GM19043 (cell line): ENCODE results near the gene DLG1.
A peak's percentile ranks its signal among the peaks of the same experiment; 100 is the strongest.

ENCODE experiments used
- ATAC-seq: cut with Tn5 transposase; IDR thresholded peaks from one replicate; pipeline ENCODE4 v1.9.1; 2021; ENCODE audit warnings: low read depth; ENCODE audit not compliant: unreplicated experiment

DLG1 gene

DNA sequence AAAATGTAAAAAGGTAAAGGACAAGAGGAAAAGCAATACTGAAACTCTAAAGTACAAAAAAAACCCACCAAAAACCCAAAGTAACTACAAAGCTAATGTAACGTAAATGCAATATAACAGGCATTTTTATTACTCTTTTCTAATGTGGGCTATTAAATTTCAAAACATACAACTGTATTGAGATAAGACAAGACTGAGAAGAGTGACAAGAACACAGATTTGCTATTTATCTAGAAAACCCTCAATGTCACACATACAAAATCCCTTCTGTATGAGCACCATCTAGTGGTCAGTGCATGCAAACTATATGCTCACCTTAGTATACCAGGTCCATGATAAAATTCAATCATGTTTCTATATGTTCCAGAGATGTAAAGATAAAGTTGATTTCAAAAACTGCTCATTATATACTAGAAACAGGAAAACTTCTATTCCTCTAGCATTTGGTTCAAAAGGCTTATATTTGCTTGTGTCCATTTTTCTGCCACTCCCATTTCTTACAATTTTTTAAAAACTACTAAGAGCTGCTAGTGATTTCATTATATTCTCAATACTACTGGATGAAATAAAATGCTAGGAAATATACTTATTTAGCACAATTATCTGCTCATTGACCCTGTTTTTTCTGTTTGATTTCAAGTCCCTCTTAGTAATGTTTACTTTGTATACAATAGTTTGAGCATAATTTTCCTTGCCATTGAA, 111.4 kb downstream of the DLG1 start:
- peak; percentile 64 for ATAC-seq

DNA sequence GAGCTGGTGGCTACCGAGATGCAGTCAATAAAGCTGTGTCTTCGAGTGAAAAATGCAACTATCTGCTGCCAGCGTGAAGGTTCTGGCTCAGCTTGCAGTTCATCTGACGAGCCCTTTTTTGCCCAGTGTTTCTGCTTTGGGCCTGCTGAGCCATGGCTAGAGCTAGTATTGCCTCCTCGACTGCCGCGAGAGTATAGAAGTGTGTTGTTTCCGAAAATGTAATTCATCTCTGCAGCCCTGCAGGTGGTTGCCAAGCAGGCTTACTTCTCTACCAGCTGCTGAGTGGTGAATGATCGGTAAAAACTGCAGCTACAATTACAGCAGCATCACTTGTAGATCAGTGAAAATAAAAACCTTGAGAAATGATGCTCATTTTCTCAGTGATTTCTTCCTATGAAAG, 114.8 kb downstream of the DLG1 start:
- no peak for ATAC-seq

DNA sequence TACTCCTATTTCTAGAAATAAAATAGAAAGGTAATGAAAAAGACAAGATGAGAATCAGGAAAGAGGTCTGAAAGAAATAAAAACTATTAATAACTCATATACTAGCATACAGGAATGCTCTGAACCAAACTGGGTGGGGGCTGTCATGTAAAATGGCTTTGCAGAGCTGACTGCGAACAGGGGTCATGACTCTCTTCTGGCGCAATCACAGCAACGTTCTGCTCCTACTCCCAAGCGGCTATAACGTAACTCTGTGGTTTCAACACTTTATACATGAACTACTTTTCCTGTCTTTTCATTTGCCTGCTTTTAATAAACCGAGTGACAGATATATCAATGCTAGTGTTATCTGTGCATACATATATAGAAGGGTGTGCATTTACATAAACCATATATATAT, 116.7 kb downstream of the DLG1 start:
- ATAC-seq: no peak

DNA sequence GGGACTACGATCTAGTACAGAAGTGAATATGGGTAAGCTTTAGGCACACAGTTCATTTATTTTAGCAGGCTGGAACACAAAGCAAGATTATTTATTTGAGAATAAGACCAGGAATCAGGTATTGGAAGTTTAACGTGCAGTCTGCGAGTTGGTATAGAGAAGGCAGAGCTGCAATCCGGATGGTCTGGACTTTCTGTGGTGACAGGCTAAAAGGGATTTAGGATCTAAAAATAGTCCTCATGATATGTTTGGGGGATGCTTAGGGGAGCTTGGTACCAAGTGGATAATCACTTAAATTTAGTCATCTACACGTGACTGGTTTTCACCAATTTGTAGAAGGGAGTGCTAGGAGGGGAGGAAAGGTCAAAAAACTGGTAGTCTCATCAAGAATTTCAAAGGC, 119.4 kb downstream of the DLG1 start:
- ATAC-seq: no peak

DNA sequence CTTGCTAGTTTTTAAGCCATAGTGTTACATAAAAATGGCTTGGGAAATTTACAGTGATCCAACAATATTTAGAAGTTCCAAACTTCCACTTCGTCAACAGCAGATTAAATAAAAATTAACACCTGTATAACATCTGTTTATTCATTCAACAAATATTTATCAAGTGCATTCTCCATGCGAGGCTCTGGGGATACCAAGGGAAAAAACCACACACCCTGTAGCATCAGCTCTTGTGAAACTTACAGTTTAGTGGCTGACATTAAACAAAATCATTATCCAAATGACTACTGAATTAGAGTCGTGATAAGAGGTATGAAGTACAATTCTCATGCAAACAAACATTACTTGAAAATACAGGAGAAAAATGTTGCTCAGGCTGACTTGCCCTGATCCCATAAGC, 122.9 kb downstream of the DLG1 start:
- no peak for ATAC-seq

DNA sequence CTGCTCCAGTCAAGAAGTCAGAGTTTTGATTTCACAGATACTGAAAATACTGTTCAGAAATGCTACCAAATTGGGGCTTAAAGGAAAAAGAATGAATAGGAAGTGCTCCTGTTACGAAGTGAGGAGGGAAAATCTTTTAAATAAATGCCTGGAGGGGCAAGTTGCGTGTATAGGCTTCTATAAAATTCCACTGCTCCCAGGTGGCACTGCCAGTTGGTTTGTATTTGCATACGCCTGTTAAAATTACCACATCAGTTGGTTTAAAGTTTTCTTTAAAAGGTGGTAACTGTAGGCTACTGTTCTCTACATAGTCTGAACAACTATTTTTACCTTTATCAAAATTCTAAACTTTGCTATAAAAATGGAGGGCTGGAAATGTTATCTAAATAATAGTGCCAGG, 123.5 kb downstream of the DLG1 start:
- no peak for ATAC-seq

DNA sequence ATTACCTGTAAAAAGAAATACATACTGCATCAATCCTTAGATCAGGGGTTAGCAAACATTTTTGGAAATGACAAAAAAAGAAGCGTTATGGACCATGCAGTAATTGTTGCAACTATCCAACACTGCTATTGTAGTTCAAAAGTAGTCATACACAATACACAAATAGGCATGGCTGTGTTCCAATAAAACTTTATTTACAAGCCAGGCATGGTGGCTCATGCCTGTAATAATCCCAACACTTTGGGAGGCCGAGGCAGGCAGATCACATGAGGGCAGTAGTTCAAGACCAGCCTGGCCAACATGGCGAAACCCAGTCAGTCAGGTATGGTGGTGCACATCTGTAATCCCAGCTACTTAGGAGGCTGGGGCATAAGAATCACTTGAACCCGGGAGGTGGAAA, 124.8 kb downstream of the DLG1 start:
- ATAC-seq: no peak

DNA sequence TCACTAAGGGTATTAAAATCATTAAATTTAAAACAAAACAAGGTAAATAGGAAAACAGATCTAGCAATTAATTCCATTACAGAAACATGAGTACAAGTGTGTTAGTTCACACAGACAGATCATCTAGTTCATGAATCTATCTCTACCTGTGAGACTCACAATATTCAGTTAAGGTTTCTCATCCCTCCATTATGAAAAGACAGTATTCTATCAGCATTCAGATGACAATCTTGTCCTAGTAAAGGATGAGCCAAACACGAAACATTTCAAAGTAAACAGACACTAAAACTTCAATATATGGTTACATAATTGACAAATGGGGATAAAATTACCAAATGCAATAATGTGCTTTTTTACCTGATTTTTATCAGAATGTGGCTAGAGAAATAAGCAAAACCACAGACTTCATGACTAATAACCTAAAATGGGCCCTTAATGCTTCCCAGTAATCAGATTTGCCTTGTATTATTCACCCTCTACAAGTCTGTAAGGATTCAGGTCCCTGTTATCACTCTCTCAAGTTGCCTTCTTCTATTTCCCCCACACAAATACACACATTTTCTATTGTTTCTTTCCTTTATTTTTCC, 126.8 kb downstream of the DLG1 start:
- no peak for ATAC-seq

DNA sequence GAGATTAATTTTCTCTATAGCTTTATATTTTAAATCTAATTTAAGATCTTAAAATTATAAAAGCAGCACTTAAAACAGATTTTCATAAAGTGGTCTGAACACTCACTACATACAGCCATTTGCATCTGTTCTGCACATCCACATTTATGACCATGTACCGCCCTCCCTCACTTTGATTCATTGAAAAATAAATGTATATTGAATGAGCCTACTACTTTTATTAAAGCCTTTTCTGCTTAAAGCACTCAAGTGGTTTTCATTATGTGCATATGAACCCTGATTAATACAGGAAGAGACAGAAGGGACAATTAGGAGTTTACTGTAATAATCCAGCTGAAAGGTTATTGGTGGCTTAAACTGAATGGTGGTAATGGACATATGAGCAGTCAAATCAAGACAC, 129.4 kb downstream of the DLG1 start:
- ATAC-seq: no peak

DNA sequence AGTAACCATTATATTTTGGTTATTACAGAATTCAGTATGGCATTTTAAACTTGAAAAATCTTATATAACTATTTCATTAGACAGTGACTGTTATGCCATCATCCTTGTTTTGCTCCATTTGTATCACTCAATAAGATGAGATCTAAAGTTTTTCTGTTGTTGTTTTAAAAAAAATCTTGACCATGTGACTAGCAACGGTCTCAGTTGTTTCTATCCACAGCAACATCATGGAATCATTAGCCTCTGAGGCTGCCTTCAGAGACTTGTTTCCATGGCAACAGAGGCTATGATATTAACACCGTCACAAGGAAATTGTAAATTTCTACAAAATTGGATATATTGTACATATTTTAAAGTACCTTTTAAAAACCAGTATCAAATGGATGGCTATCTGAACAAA, 129.8 kb downstream of the DLG1 start:
- ATAC-seq: no peak

DNA sequence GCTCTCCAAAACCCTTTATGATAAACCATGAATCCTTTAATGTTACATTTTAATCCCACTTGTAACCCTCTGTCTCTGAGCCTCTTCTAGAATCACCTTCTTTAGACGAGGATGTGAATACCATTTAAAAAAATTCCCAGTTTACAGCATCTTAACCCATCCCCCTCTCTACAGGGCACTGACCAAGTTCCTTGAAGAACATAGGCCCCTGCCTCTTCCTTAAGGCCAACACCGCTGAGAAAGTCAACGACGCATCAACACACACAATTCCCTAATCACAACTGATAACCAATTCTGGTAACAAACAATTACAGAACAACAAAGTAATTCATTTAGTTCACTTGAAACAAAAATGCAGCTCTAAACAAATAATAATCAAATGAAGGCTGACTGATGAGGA, 130.3 kb downstream of the DLG1 start:
- ATAC-seq: no peak

DNA sequence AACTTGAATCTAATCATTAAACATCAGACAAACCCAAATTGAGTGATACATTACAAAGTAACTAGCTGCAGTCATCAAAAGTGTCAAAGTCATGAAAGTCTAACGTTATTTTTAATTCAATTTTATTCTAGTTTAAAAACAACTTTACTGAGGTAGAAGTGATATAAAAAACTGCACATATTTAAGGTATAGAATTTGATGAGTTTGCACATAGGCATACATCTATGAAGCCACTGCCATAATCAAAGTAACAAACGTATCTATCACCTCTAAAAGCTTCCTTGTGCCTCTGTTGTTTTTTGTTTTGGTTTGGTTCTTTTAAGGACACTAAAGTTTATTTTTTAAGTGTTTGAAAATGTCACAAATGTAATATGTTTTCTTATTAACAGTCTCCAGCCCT, 130.9 kb downstream of the DLG1 start:
- ATAC-seq: no peak

DNA sequence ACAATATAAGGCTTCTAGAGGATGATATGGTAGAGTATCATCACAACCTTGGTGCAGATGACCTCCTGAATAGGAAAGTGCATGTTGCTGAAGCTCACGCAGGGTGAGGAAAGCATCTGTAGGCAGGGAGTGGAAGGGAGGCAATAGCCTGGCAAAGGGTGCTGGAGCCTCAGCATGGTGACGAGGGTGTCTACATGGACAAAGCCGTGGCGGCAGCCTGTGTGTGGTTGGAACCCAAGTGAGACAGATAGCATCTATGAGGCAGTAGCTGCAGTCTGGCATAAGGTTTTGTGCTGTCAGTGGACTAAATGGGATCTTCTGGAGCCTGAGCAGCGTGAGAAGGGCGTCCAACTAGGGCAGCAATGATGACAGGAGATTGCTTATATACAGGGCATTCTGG, 132.5 kb downstream of the DLG1 start:
- no peak for ATAC-seq

DNA sequence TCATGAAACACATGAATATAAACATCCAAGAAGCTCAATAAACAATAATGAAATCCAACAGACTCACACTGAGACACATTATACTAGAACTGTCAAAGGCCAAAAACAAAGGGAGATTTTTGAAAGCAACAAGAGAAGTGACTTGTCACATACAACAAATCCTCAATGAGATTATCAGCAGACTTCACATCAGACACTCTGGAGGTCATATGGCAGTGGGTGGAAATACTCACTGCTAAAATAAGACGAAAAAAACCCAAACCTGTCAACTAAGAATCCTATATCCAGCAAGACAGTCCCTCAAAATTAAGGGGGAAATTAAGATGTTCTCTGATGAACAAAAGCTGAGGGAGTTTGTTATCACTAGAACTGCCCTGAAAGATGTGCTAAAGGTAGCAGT, 143.4 kb downstream of the DLG1 start:
- ATAC-seq: no peak

DNA sequence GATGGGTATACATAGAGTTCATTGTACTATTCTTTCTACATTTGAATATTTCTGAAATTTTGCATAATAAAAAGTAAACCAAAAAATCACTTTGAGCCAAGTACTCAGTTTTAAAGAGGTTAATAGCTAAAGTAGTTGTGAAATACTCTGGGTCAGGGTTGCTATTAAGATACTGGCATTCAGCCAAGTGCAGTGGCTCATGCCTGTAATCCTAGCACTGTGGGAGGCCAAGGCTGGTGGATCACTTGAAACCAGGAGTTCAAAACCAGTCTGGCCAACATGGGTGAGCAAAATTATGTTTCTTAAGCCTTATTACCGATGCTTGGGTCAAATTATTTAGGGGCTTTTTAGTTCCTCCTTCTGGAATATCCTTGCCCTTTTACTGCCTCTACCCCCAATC, 146.8 kb downstream of the DLG1 start:
- ATAC-seq: no peak

DNA sequence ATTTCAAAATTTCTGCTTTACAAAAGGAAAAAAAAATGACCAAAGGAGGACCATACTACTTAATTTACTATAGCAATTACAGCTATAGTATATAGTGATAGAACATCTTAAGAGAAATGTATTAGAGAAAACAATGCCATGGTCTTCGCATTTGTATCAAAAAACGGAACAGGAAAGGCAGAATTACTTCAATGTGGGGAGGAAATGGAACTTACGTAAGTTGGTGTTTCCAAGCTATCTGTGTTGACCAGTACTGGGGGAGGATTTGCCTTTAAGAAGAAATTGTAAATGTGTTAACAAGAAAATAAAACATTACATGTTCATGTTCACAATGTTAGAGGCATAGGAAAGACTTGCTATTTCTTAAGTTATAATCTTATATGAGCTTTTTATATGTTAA, 148.9 kb downstream of the DLG1 start:
- no peak for ATAC-seq

DNA sequence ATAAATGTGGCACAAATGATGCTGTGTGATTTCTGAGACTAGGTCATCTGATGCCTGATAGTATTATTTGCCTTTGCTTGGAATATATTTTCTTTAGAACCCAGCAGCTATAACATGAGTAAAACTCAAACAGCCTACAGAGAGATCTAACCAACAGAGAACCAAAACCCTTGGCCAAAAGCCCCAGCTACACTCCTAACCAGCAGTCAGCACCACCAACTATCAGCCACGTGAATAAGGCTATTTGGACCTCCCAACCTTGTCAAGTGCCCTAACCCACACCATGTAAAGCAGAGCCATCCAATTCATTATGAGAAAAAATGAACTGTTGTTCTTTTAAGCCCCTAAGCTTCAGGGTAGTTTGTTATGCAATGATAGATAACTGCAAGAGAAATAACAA, 154.2 kb downstream of the DLG1 start:
- ATAC-seq: no peak

DNA sequence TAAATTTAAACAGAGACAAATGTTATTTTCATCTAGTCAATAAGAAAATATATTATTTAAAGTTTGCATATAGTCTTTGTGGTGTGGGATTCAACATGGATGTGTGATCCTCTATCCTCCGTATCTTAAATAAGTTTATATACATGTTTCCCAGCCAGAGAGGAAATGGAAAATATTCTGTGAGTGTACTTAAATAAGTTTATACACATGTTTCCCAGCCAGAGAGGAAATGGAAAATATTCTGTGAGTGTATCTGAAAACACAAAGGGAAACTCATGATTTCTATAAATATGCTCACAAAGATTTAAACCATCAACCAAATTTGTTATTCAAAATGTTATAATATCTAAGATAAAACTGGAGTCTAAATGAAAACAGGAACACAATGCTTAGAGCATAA, 158.8 kb downstream of the DLG1 start:
- no peak for ATAC-seq

DNA sequence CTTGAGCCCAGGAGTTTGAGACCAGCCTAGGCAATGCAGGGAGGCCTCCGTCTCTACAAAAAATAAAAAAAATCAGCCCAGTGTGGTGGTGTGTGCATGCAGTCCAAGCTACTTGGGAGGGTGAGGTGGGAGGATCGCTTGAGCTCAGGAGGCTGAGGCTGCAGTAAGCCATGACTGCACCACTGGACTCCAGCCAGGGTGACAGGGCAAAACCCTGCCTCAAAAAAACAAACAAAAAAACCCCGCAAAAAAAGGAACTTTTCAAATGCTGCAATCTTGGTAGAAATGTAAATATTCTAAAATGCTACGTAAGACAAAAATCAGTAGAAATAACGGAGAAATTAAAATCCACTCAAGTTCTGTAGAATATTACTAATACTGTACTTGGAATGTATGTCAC, 160.7 kb downstream of the DLG1 start:
- ATAC-seq: no peak

DNA sequence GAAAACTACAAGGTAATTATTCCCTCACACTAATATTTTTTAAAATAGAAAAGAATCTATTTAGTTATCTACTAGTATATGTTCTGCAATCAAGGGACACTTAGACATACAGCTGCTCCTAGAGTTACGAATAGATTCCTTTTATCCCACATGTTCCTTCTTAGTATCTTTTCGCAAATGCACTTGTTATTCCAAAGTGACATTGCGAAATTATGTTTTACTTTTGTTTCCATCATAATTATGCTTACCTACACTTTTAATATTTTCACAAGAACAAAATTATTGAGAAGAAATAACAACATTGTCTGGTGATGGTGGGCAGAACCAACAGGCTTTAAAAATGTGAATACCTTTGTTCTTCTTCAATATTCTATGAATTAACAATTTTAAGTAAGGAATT, 161.7 kb downstream of the DLG1 start:
- no peak for ATAC-seq

DNA sequence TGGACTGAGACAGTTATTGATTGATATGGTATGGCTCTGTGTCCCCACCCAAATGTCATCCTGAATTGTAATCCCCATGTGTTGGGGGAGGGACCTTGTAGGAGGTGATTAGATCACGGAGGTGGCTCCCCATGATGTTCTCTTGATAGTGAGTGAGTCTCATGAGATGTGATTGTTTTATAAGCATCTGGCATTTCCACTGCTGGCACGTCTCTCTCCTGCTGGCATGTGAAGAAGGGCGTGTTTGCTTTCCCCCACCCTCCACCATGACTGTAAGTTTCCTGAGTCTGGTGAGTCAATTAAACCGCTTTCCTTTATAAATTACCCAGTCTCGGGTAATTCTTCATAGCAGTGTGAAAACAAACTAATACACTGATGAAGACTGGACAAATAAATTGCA, 163.2 kb downstream of the DLG1 start:
- no peak for ATAC-seq

DNA sequence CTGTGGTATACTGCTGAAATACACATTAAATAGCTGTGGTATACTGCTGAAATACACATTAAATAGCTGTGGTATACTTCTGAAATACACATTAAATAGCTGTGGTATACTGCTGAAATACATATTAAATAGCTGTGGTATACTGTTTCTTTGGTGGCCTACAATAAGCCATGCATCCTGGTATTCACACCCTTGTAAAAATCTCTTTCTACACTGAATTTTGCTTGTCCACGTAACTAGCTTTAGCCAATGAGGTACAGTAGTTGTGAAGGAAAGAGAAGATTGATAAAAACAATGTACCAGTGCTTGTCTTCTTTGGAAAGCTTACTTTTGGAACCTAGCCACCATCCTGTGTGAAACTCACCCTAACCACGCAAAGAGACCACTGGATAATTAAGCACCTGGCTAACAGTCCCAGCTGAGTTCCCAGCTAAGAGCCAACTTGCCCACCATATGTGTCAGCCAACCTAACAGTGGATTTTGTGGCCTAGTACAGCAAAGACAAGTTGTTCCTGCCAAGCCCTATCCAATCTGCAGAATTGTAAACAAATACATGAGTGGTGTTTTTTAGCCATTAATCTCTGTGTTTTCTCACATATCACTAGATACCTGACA, 165.4 kb downstream of the DLG1 start:
- ATAC-seq: no peak
